HepG2 (cell line): ENCODE measurements around the gene HDAC4. TPM values are rescaled to one million over a fixed set of nuclear protein-coding genes. Genes with fewer than 3 reads are reported as not detected.

Experiments
- ATAC-seq: fragments of 200-7000 bp; cut with Tn5 transposase; 3 replicates; pipeline ENCODE4 v1.9.1; 2020; ENCODE audit warnings: mild to moderate bottlenecking, moderate library complexity
- BruUV-seq: library from RNA; stranded (reverse); fragments of 400-500 nt; replicated peaks from 2 replicates; lab custom pipeline; 2021; lab: Mats Ljungman, UMichigan
- CTCF ChIA-PET: fragments of 300-600 bp; formaldehyde crosslinking; extraction: SDS; loops from one replicate; lab custom pipeline; 2021; ENCODE audit warnings: low total read pairs, inconsistent platforms, low intra/inter-chr PET ratio; lab: Yijun Ruan, JAX
- POLR2A ChIA-PET: fragments of 350-600 bp; sonication (Branson Sonifier 250); formaldehyde crosslinking; loops from one replicate; lab custom pipeline; 2020; ENCODE audit warnings: antibody characterized with exemption, inconsistent platforms; lab: Yijun Ruan, JAX
- DNase-seq: peaks from one replicate; pipeline ENCODE4 v3.0.0-alpha.2; 2015; ENCODE audit warnings: low spot score
- FAIRE-seq: peaks from 3 replicates; lab custom pipeline; 2011; peaks lifted over from hg19 to GRCh38; lab: Jason Lieb, UNC
- H2AFZ ChIP-seq: one replicate; pipeline ENCODE4 v1.6.1; 2011; ENCODE audit warnings: low read length, inconsistent platforms
- H3K27ac ChIP-seq: fragments of 300-600 bp; 3 replicates; pipeline ENCODE4 v1.8.0; 2011; ENCODE audit warnings: mixed run types, mild to moderate bottlenecking, mixed read lengths, low read length, inconsistent platforms; ENCODE audit not compliant: insufficient read depth; ENCODE audit errors: extremely low read length
- H3K27me3 ChIP-seq, 2 experiments: fragments of 200-600 bp in 1 of 2; 2 replicates in 1 of 2; 3 replicates in 1 of 2; pipeline versions ENCODE4 v1.6.0 to v1.8.0; 2011; ENCODE audit warnings: low read length in 2 of 2, mild to moderate bottlenecking in 2 of 2, moderate library complexity in 2 of 2, inconsistent platforms in 1 of 2; ENCODE audit not compliant: insufficient read depth in 2 of 2, control insufficient read depth in 1 of 2
- H3K36me3 ChIP-seq, 2 experiments: fragments of 200-600 bp in 1 of 2; replicated peaks in 1 of 2; 2 replicates in 1 of 2; 3 replicates in 1 of 2; pipeline versions ENCODE4 v1.5.1 to v1.8.0; 2011; ENCODE audit warnings: low read length in 2 of 2, inconsistent platforms in 1 of 2; ENCODE audit not compliant: insufficient read depth in 2 of 2, control insufficient read depth in 1 of 2
- H3K4me1 ChIP-seq: 2 replicates; pipeline ENCODE4 v1.5.1; 2012; ENCODE audit warnings: low read length, inconsistent platforms; ENCODE audit not compliant: insufficient read depth
- H3K4me2 ChIP-seq: 2 replicates; pipeline ENCODE4 v1.6.0; 2011; ENCODE audit warnings: low read depth, low read length, inconsistent platforms
- H3K4me3 ChIP-seq, 3 experiments: fragments of 200-600 bp in 1 of 3; sonication (generic), shearing (Covaris generic) in 1 of 3; replicated peaks in 1 of 3; 2 replicates each; pipeline ENCODE4 v1.5.1; 2011 to 2016; ENCODE audit warnings: low read length in 3 of 3, inconsistent platforms in 2 of 3, low read depth in 2 of 3, mild to moderate bottlenecking in 2 of 3, control low read depth in 1 of 3, mixed read lengths in 1 of 3; ENCODE audit not compliant: insufficient read depth in 1 of 3
- H3K79me2 ChIP-seq: one replicate; pipeline ENCODE4 v1.6.1; 2011; ENCODE audit warnings: low read length, inconsistent platforms; ENCODE audit not compliant: insufficient read depth
- H3K9ac ChIP-seq: 2 replicates; pipeline ENCODE4 v1.6.0; 2011; ENCODE audit warnings: mild to moderate bottlenecking, low read depth, low read length, inconsistent platforms; ENCODE audit not compliant: insufficient read depth
- H3K9me3 ChIP-seq: 2 replicates; pipeline ENCODE4 v1.5.1; 2012; ENCODE audit warnings: mild to moderate bottlenecking, low read length
- H4K20me1 ChIP-seq: 2 replicates; pipeline ENCODE4 v1.6.0; 2011; ENCODE audit warnings: inconsistent platforms, mild to moderate bottlenecking, low read length, moderate library complexity; ENCODE audit not compliant: insufficient read depth
- CTCF ChIP-seq: sonication (generic); formaldehyde crosslinking; IDR thresholded peaks from 2 replicates; pipeline ENCODE4 v1.5.0; 2020; ENCODE audit warnings: mild to moderate bottlenecking, missing genetic modification reagents, moderate library complexity
- SOX5 ChIP-seq: IDR thresholded peaks from 2 replicates; pipeline ENCODE4 v1.6.1; 2016; ENCODE audit warnings: borderline replicate concordance
- YY1 ChIP-seq: IDR thresholded peaks from 2 replicates; pipeline ENCODE4 v1.6.1; 2011; ENCODE audit warnings: low read length, low read depth, moderate library complexity, mild to moderate bottlenecking; ENCODE audit not compliant: insufficient read depth, insufficient replicate concordance
- ZNF761 ChIP-seq: sonication (generic); formaldehyde crosslinking; conservative IDR thresholded peaks from 2 replicates; pipeline ENCODE4 v1.4.0; 2020; ENCODE audit warnings: mild to moderate bottlenecking, missing genetic modification reagents
- ZUFSP ChIP-seq: sonication (generic); formaldehyde crosslinking; IDR thresholded peaks from 2 replicates; pipeline ENCODE4 v1.9.0; 2021; ENCODE audit warnings: missing genetic modification reagents, mild to moderate bottlenecking, borderline replicate concordance
- WGBS: methylation state at CpG from one replicate; pipeline ENCODE4 v1.1.6; 2017; ENCODE audit warnings: low lambda C conversion rate; 5-methylcytosine and 5-hydroxymethylcytosine counted together
- in situ Hi-C: cut with HindIII; loops from 2 replicates; pipeline ENCODE4 v1.10.0; 2017; ENCODE audit warnings: low pct_unique_long_range_greater_than_20kb; ENCODE audit not compliant: extremely low pct_ligation_motif_present
- intact Hi-C: fragments of 100-400 bp; cut with micrococcal nuclease; formaldehyde crosslinking; loops from one replicate; pipeline ENCODE4 v1.10.0; 2022; ENCODE audit not compliant: unreplicated experiment
- polyA plus RNA-seq, 8 experiments: library from polyadenylated mRNA; depleted of rRNA in 3 of 8; stranded (reverse) in 7 of 8; unstranded in 1 of 8; fragments of >200 nt; fragmentation: Illumina TruSeq in 4 of 8; extraction: Trizol in 4 of 8; gene quantifications; 2 replicates each; pipeline versions ENCODE4 v1.2.1 to v1.2.3, GENCODE V29; 2011 to 2016; ENCODE audit warnings: low read depth in 4 of 8, missing spikeins in 1 of 8, mixed read lengths in 1 of 8; ENCODE audit not compliant: insufficient read depth in 1 of 8
- total RNA-seq, 5 experiments: library from RNA; depleted of rRNA; stranded (reverse); fragments of >200 nt; fragmentation: Illumina TruSeq; extraction: Trizol; gene quantifications; 2 replicates each; pipeline ENCODE4 v1.2.3, GENCODE V29; 2016; ENCODE audit warnings: low read depth in 1 of 5

The HDAC4 gene
- total and polyA plus RNA-seq, 2 of the 13 experiments (the other 11 are each of a cell fraction or from before 2014, with no cell fraction given): 10.1 to 11.5 TPM

GRCh38 chr2:239193925-239194677 lies 206.7 kb downstream of the HDAC4 start:
- H3K4me3 ChIP-seq: no peak overlapping the region
- H3K27ac ChIP-seq: no peak overlapping the region
- peaks cover 8 to 27% of the 10 kb centered on the region in 2 experiments; a peak in 4 of 5 replicates for H3K36me3 ChIP-seq
- no peak overlapping the region for H3K4me2 ChIP-seq
- intact Hi-C loops (no loop called here), in situ Hi-C loops (no loop called here)
- H4K20me1 ChIP-seq: no peaks in the 10 kb centered on the region; the same call in 1 of the 2 replicates
- no peak overlapping the region for H2AFZ ChIP-seq
- no peak overlapping the region for H3K9ac ChIP-seq
- H3K79me2 ChIP-seq: no peaks in the 10 kb centered on the region
- DNase-seq (no peak), ATAC-seq (no peak)
- no peaks in the 10 kb centered on the region for H3K4me1 ChIP-seq
- POLR2A ChIA-PET: no interaction called here
- TF ChIP-seq ZNF761 (CRISPR knock-in tag): no peak
- peak; percentile 43 for TF ChIP-seq CTCF (CRISPR knock-in tag)
- TF ChIP-seq SOX5 (CRISPR knock-in tag): no peak
- no peak for TF ChIP-seq YY1
- TF ChIP-seq ZUFSP (CRISPR knock-in tag): no peak
- TF ChIP-seq, all 625 proteins: peak for 1
- Histone ChIP-seq H3K27me3 (no peaks in the 10 kb centered on the region), H3K9me3 (no peaks in the 10 kb centered on the region)
- WGBS: 89% methylated on average over 17 of the region's 17 CpGs
- CTCF ChIA-PET: no interaction called here
- no peak for FAIRE-seq
- no TSS peak for BruUV-seq
